Measurements from ENCODE around the gene PRRG2. TPM values are rescaled to one million over a fixed set of nuclear protein-coding genes. Genes with fewer than 3 reads are reported as not detected.

Gene PRRG2
- total RNA-seq, 1 experiment from 2014 or later: 17.0 TPM

DNA sequence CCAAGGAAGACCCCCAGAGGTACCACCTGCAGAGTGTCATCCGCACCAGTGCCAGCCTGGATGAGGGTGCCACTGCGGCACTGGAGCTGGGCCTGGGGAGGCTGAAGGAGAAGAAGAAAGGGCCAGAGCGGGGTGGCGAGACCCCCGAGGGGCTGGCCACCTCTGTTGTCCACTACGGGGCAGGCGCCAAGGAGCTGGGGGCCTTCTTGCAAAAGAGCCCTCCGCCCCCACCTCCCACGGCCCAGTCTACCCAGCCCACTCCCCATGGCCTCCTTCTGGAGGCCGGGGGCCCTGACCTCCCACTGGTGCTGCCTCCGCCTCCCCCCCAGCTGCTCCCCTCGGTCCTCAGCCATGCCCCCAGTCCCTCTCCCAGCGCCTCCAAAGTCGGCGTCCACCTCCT lies 15.3 kb downstream of the PRRG2 start:
- peaks cover 64% of the 10 kb centered on the region for H3K79me2 ChIP-seq (ENCODE audit: low read length)

DNA sequence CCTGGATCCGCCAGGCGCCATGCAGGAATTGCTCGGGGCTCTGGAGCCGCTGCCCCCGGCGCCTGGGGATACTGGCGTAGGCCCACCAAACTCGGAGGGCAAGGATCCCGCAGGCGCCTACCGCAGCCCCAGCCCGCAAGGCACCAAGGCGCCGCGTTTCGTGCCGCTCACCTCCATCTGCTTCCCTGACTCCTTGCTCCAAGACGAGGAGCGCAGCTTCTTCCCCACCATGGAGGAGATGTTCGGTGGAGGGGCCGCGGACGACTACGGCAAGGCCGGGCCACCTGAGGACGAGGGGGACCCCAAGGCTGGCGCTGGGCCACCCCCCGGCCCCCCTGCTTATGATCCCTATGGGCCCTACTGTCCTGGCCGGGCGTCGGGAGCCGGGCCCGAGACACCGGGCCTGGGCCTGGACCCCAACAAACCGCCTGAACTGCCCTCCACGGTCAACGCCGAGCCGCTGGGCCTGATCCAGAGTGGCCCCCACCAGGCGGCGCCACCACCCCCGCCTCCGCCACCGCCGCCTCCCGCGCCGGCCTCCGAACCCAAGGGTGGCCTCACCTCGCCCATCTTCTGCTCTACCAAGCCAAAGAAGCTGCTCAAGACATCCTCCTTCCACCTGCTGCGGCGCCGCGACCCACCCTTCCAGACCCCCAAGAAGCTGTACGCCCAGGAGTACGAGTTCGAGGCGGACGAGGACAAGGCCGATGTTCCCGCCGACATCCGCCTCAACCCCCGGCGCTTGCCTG lies 16.0 kb downstream of the PRRG2 start:
- ChIA-PET CTCF (no interaction called here), POLR2A (ENCODE audit: unreplicated experiment) (no interaction called here)
- no peak overlapping the region for H2AFZ ChIP-seq (ENCODE audit: low read length)
- peaks cover 56% of the 10 kb centered on the region for H3K36me3 ChIP-seq (ENCODE audit: low read depth, low read length)
- TF ChIP-seq EZH2phosphoT487 (IDR thresholded peaks at IDR 0.05; ENCODE audit: borderline replicate concordance, low read length) (no peak), EZH2 (IDR thresholded peaks at IDR 0.05; ENCODE audit: low read length, unreplicated experiment) (no peak), CTCF (conservative IDR thresholded peaks at IDR 0.05; ENCODE audit: low read depth, low read length) (no peak)
- H3K4me2 ChIP-seq (ENCODE audit: low read length): no peak overlapping the region
- no peaks in the 10 kb centered on the region for H3K9me3 ChIP-seq (ENCODE audit: low read length)
- H3K27ac ChIP-seq (ENCODE audit: low read length): no peak overlapping the region
- DNase-seq: no peak
- H3K9me2 ChIP-seq (replicated peaks; ENCODE audit: low read length): no peaks in the 10 kb centered on the region
- H3K79me2 ChIP-seq (ENCODE audit: low read length): peaks cover 59% of the 10 kb centered on the region
- no peak for ATAC-seq
- H4K20me1 ChIP-seq (ENCODE audit: low read length): peaks cover 12% of the 10 kb centered on the region
- H3K9ac ChIP-seq (ENCODE audit: low read length): no peak overlapping the region
- H3K27me3 ChIP-seq (ENCODE audit: low read length): no peaks in the 10 kb centered on the region
- no peak overlapping the region for H3K4me3 ChIP-seq (ENCODE audit: low read length)
- BruUV-seq (replicated peaks): no TSS peak
- H3K4me1 ChIP-seq (ENCODE audit: insufficient read depth, low read length): peaks cover 7% of the 10 kb centered on the region; the same call in 1 of the 2 replicates
- H3F3A ChIP-seq (ENCODE audit: low read length, unreplicated experiment): no peaks in the 10 kb centered on the region
- intact Hi-C loops (cut with micrococcal nuclease): no loop called here

More for the DNA sequence above, 15.3 kb downstream of the PRRG2 start:
- DNase-seq (no peak), ATAC-seq (no peak)
- CTCF ChIA-PET: no interaction called here
- no peak for TF ChIP-seq EZH2 (IDR thresholded peaks at IDR 0.05; ENCODE audit: low read length, unreplicated experiment)
- TF ChIP-seq EZH2phosphoT487 (IDR thresholded peaks at IDR 0.05; ENCODE audit: borderline replicate concordance, low read length): no peak
- TF ChIP-seq CTCF (conservative IDR thresholded peaks at IDR 0.05; ENCODE audit: low read depth, low read length): no peak
- H3K36me3 ChIP-seq (ENCODE audit: low read depth, low read length): peaks cover 53% of the 10 kb centered on the region
- H3K9me2 ChIP-seq (replicated peaks; ENCODE audit: low read length): no peaks in the 10 kb centered on the region
- H2AFZ ChIP-seq (ENCODE audit: low read length): no peak overlapping the region
- H3F3A ChIP-seq (ENCODE audit: low read length, unreplicated experiment): no peaks in the 10 kb centered on the region
- no peak overlapping the region for H3K4me3 ChIP-seq (ENCODE audit: low read length)
- intact Hi-C loops (cut with micrococcal nuclease): no loop called here
- peaks cover 12% of the 10 kb centered on the region for H4K20me1 ChIP-seq (ENCODE audit: low read length)
- H3K9me3 ChIP-seq (ENCODE audit: low read length): no peaks in the 10 kb centered on the region
- POLR2A ChIA-PET (ENCODE audit: unreplicated experiment): interaction anchor here (0.7 kb wide), 1 partner anchor 68 kb away, joined by 5 read pairs; no protein-coding TSS in a partner anchor
- H3K4me2 ChIP-seq (ENCODE audit: low read length): no peak overlapping the region
- no peaks in the 10 kb centered on the region for H3K27me3 ChIP-seq (ENCODE audit: low read length)
- H3K4me1 ChIP-seq (ENCODE audit: insufficient read depth, low read length): peaks cover 7% of the 10 kb centered on the region; the same call in 1 of the 2 replicates
- BruUV-seq (replicated peaks): no TSS peak
- no peak overlapping the region for H3K27ac ChIP-seq (ENCODE audit: low read length)
- no peak overlapping the region for H3K9ac ChIP-seq (ENCODE audit: low read length)

- Histone ChIP-seq H3K79me2 (ENCODE audit: low read length) (peaks cover 59% of the 10 kb centered on the region), H4K20me1 (ENCODE audit: low read length) (peaks cover 12% of the 10 kb centered on the region)
- ATAC-seq: no peak
Observed at GRCh38 chr19:49597703-49597974, 16.5 kb downstream of the PRRG2 start.

More at GRCh38 chr19:49597703-49597974, 16.5 kb downstream of the PRRG2 start:
- ChIA-PET POLR2A (ENCODE audit: unreplicated experiment) (no interaction called here), CTCF (no interaction called here)
- H3F3A ChIP-seq (ENCODE audit: low read length, unreplicated experiment): no peaks in the 10 kb centered on the region
- H3K9ac ChIP-seq (ENCODE audit: low read length): no peak overlapping the region
- intact Hi-C loops (cut with micrococcal nuclease): no loop called here
- H3K9me2 ChIP-seq (replicated peaks; ENCODE audit: low read length): no peaks in the 10 kb centered on the region
- TF ChIP-seq EZH2phosphoT487 (IDR thresholded peaks at IDR 0.05; ENCODE audit: borderline replicate concordance, low read length): no peak
- TF ChIP-seq EZH2 (IDR thresholded peaks at IDR 0.05; ENCODE audit: low read length, unreplicated experiment): no peak
- TF ChIP-seq CTCF (conservative IDR thresholded peaks at IDR 0.05; ENCODE audit: low read depth, low read length): no peak
- H3K36me3 ChIP-seq (ENCODE audit: low read depth, low read length): peaks cover 59% of the 10 kb centered on the region
- no peak overlapping the region for H3K4me2 ChIP-seq (ENCODE audit: low read length)
- no peak overlapping the region for H3K27ac ChIP-seq (ENCODE audit: low read length)
- H3K4me1 ChIP-seq (ENCODE audit: insufficient read depth, low read length): peaks cover 7% of the 10 kb centered on the region; the same call in 1 of the 2 replicates
- no peak overlapping the region for H3K4me3 ChIP-seq (ENCODE audit: low read length)
- no peaks in the 10 kb centered on the region for H3K27me3 ChIP-seq (ENCODE audit: low read length)
- BruUV-seq (replicated peaks): no TSS peak
- no peak overlapping the region for H2AFZ ChIP-seq (ENCODE audit: low read length)
- no peak for DNase-seq
- no peaks in the 10 kb centered on the region for H3K9me3 ChIP-seq (ENCODE audit: low read length)
